Measurements from ENCODE around the gene CDKN2B-AS1. TPM values are rescaled to one million over a fixed set of nuclear protein-coding genes. Genes with fewer than 3 reads are reported as not detected.
A peak's percentile ranks its signal among the peaks of the same experiment; 100 is the strongest.

Gene CDKN2B-AS1
- total RNA-seq, 2 donors from 2014 or later: 0.64 to 0.93 TPM

- no peak for ATAC-seq (replicated peaks)
- Mint-ChIP-seq H3K4me1 (peaks cover 24% of the 10 kb centered on the region), H3K9me3 (peaks cover 11% of the 10 kb centered on the region), H3K27me3 (peaks cover 90% of the 10 kb centered on the region), H3K27ac (no peak overlapping the region), H3K4me3 (no peak overlapping the region), H3K36me3 (ENCODE audit: low read depth) (peaks cover 55% of the 10 kb centered on the region)
These were observed 23.6 kb upstream of the CDKN2B-AS1 start for GRCh38 chr9:21970800-21971640.

- Mint-ChIP-seq H3K27me3 (peaks cover 85% of the 10 kb centered on the region), H3K9me3 (peaks cover 8% of the 10 kb centered on the region), H3K4me3 (no peak overlapping the region), H3K36me3 (ENCODE audit: low read depth) (peaks cover 49% of the 10 kb centered on the region), H3K27ac (no peak overlapping the region), H3K4me1 (peaks cover 22% of the 10 kb centered on the region)
- no peak for ATAC-seq (replicated peaks)
These were observed 22.2 kb upstream of the CDKN2B-AS1 start for GRCh38 chr9:21972361-21972760.

GRCh38 chr9:21974343-21974721, 20.3 kb upstream of the CDKN2B-AS1 start:
- peaks cover 81% of the 10 kb centered on the region for H3K27me3 Mint-ChIP-seq
- no peak overlapping the region for H3K27ac Mint-ChIP-seq
- H3K36me3 Mint-ChIP-seq (ENCODE audit: low read depth): peaks cover 39% of the 10 kb centered on the region
- ATAC-seq (replicated peaks): no peak
- no peaks in the 10 kb centered on the region for H3K9me3 Mint-ChIP-seq
- H3K4me1 Mint-ChIP-seq: peaks cover 16% of the 10 kb centered on the region
- peak overlapping the region; percentile 71 for H3K4me3 Mint-ChIP-seq

GRCh38 chr9:21974722-21975409, 19.7 kb upstream of the CDKN2B-AS1 start:
- peaks cover 80% of the 10 kb centered on the region for H3K27me3 Mint-ChIP-seq
- peak; percentile 73 for ATAC-seq (replicated peaks)
- peak overlapping the region; percentile 71 for H3K4me3 Mint-ChIP-seq
- H3K36me3 Mint-ChIP-seq (ENCODE audit: low read depth): peaks cover 34% of the 10 kb centered on the region
- no peak overlapping the region for H3K27ac Mint-ChIP-seq
- no peaks in the 10 kb centered on the region for H3K9me3 Mint-ChIP-seq
- H3K4me1 Mint-ChIP-seq: peaks cover 14% of the 10 kb centered on the region

GRCh38 chr9:21976334-21976875, 18.2 kb upstream of the CDKN2B-AS1 start:
- H3K4me1 Mint-ChIP-seq: peaks cover 7% of the 10 kb centered on the region
- H3K9me3 Mint-ChIP-seq: no peaks in the 10 kb centered on the region
- H3K4me3 Mint-ChIP-seq: no peak overlapping the region
- ATAC-seq (replicated peaks): no peak
- peaks cover 22% of the 10 kb centered on the region for H3K36me3 Mint-ChIP-seq (ENCODE audit: low read depth)
- no peak overlapping the region for H3K27ac Mint-ChIP-seq
- peaks cover 74% of the 10 kb centered on the region for H3K27me3 Mint-ChIP-seq

GRCh38 chr9:21982391-21982790, 12.2 kb upstream of the CDKN2B-AS1 start:
- Mint-ChIP-seq H3K27ac (no peak overlapping the region), H3K27me3 (peaks cover 55% of the 10 kb centered on the region), H3K4me3 (no peak overlapping the region), H3K9me3 (no peaks in the 10 kb centered on the region), H3K4me1 (no peaks in the 10 kb centered on the region), H3K36me3 (ENCODE audit: low read depth) (no peaks in the 10 kb centered on the region)
- ATAC-seq (replicated peaks): no peak

GRCh38 chr9:21982861-21983560, 11.6 kb upstream of the CDKN2B-AS1 start:
- no peak overlapping the region for H3K27ac Mint-ChIP-seq
- H3K4me3 Mint-ChIP-seq: no peak overlapping the region
- H3K4me1 Mint-ChIP-seq: no peaks in the 10 kb centered on the region
- H3K27me3 Mint-ChIP-seq: peaks cover 53% of the 10 kb centered on the region
- no peak for ATAC-seq (replicated peaks)
- no peaks in the 10 kb centered on the region for H3K36me3 Mint-ChIP-seq (ENCODE audit: low read depth)
- no peaks in the 10 kb centered on the region for H3K9me3 Mint-ChIP-seq

GRCh38 chr9:21983561-21983935, 11.0 kb upstream of the CDKN2B-AS1 start:
- no peaks in the 10 kb centered on the region for H3K36me3 Mint-ChIP-seq (ENCODE audit: low read depth)
- no peak overlapping the region for H3K4me3 Mint-ChIP-seq
- H3K27ac Mint-ChIP-seq: no peak overlapping the region
- H3K9me3 Mint-ChIP-seq: no peaks in the 10 kb centered on the region
- no peak for ATAC-seq (replicated peaks)
- peaks cover 55% of the 10 kb centered on the region for H3K27me3 Mint-ChIP-seq
- H3K4me1 Mint-ChIP-seq: no peaks in the 10 kb centered on the region

- no peak overlapping the region for H3K27ac Mint-ChIP-seq
- H3K4me3 Mint-ChIP-seq: no peak overlapping the region
- H3K4me1 Mint-ChIP-seq: no peaks in the 10 kb centered on the region
- no peaks in the 10 kb centered on the region for H3K36me3 Mint-ChIP-seq (ENCODE audit: low read depth)
- no peaks in the 10 kb centered on the region for H3K9me3 Mint-ChIP-seq
- no peak for ATAC-seq (replicated peaks)
- peaks cover 54% of the 10 kb centered on the region for H3K27me3 Mint-ChIP-seq
These were observed 10.5 kb upstream of the CDKN2B-AS1 start for GRCh38 chr9:21984101-21984500.

- Mint-ChIP-seq H3K27ac (no peak overlapping the region), H3K4me3 (no peak overlapping the region), H3K27me3 (peaks cover 47% of the 10 kb centered on the region), H3K4me1 (no peaks in the 10 kb centered on the region), H3K9me3 (no peaks in the 10 kb centered on the region), H3K36me3 (ENCODE audit: low read depth) (no peaks in the 10 kb centered on the region)
- ATAC-seq (replicated peaks): no peak
These were observed 8.5 kb upstream of the CDKN2B-AS1 start for GRCh38 chr9:21985964-21986667.

GRCh38 chr9:21988056-21988990, 6.3 kb upstream of the CDKN2B-AS1 start:
- no peaks in the 10 kb centered on the region for H3K4me1 Mint-ChIP-seq
- no peaks in the 10 kb centered on the region for H3K9me3 Mint-ChIP-seq
- ATAC-seq (replicated peaks): no peak
- peaks cover 31% of the 10 kb centered on the region for H3K27me3 Mint-ChIP-seq
- no peaks in the 10 kb centered on the region for H3K36me3 Mint-ChIP-seq (ENCODE audit: low read depth)
- H3K4me3 Mint-ChIP-seq: no peak overlapping the region
- no peak overlapping the region for H3K27ac Mint-ChIP-seq

GRCh38 chr9:21989440-21990189, 5.0 kb upstream of the CDKN2B-AS1 start:
- Mint-ChIP-seq H3K27ac (no peak overlapping the region), H3K4me1 (no peaks in the 10 kb centered on the region), H3K27me3 (peaks cover 27% of the 10 kb centered on the region), H3K4me3 (no peak overlapping the region), H3K36me3 (ENCODE audit: low read depth) (no peaks in the 10 kb centered on the region), H3K9me3 (no peaks in the 10 kb centered on the region)
- no peak for ATAC-seq (replicated peaks)
